GM18499 (cell line): ENCODE results near the gene KIRREL2.
"Not testable (repeated sequence)": the region's sequence is repeated elsewhere in the genome, so short reads cannot be mapped to it uniquely, and the experiment has no call there.

Experiments
- ATAC-seq: cut with Tn5 transposase; IDR thresholded peaks from one replicate; pipeline ENCODE4 v1.9.1; 2021; ENCODE audit warnings: moderate number of reproducible peaks; ENCODE audit not compliant: insufficient read depth, unreplicated experiment

KIRREL2 gene

GRCh38 chr19:35868823-35869326 is 12.2 kb downstream of the KIRREL2 start:
- ATAC-seq, result no peak

DNA sequence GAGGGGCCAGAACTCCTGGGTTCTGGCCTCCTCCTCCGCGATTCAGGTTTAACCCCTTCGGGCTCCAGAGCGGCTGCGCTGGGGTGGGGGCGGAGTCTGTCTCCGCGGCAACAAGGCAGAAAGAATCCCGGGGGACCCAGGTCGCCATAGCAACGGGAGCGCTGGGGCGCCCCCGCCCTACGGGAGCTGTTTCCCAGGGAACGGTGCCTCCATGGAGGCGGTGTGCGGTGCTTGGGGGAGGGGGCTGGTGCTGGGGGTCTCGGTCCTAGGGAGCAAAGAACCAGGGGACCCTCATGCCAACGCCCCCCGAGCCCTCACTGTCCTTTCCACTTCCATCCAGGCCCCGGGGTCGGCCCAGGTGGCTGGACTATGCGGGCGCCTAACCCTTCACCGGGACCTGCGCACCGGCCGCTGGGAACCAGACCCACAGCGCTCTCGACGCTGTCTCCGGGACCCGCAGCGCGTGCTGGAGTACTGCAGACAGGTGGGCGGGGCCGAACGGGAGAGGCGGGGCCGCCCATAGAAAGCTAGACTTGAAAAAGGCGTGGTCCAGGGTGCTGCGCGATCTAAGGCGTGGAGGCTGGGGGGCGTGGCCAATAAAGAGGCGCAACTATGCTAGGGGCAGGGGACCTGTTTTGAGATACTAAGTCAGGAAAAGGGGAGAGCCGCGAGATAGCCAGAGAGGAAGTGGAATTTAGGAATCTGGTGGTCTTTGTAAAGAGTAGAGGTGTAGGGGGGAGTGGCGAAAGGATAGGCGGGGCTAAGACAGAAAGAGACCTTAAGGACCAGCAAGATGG is 12.8 kb downstream of the KIRREL2 start:
- no peak for ATAC-seq

DNA sequence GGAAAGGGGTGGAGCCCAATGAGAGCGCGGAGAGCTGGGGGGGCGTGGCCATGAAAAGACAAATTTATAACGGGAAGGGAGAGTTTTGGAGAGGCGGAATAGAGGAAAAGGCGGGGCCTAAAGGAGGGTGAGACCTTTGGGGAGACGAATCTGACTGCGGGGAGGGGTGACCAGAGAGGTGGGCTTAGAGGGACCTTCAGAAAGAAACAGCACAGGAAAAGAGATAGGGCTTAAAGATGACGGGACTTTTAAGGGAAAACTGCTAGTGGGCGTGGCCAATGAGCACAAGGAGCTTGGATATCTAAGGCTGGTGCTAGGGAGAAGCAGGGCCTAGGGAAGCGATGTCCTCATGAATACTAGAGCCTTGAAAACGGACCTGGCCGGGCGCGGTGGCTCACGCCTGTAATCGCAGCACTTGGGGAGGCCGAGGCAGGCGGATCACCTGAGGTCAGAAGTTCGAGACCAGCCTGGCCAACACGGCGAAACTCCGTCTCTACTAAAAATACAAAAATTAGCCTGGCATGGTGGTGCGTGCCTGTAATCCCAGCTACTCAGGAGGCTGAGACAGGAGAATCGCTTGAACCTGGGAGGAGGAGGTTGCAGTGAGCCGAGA is 13.5 kb downstream of the KIRREL2 start:
- not testable (repeated sequence) for ATAC-seq

- ATAC-seq, result no peak
These were observed 14.1 kb downstream of the KIRREL2 start for GRCh38 chr19:35870798-35871197.

DNA sequence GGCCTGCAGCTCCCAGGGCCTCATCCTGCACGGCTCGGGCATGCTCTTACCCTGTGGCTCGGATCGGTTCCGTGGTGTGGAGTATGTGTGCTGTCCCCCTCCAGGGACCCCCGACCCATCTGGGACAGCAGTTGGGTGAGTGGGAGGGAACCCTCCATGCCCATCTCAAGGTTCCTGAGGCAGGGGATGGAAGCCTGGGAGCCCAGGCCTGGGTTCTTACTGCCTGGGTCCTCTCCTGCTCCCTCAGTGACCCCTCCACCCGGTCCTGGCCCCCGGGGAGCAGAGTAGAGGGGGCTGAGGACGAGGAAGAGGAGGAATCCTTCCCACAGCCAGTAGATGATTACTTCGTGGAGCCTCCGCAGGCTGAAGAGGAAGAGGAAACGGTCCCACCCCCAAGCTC is 14.9 kb downstream of the KIRREL2 start:
- ATAC-seq, result no peak

DNA sequence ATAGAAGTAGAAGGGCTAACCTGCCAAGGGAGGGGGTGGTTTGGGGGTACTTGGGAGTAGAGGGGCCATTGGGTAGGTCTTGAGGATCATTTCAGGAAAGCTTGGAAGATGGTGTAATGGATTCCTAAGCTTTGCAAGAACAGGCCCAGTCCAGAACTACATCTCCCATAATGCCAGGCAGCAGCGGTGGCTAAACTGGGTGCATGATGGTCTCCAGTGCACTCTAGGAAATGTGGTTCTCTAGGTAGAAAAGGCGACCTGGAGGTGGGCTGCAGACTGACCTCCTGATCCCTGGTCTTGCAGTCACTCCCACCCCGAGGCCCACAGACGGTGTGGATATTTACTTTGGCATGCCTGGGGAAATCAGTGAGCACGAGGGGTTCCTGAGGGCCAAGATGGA is 15.5 kb downstream of the KIRREL2 start:
- ATAC-seq, result no peak

DNA sequence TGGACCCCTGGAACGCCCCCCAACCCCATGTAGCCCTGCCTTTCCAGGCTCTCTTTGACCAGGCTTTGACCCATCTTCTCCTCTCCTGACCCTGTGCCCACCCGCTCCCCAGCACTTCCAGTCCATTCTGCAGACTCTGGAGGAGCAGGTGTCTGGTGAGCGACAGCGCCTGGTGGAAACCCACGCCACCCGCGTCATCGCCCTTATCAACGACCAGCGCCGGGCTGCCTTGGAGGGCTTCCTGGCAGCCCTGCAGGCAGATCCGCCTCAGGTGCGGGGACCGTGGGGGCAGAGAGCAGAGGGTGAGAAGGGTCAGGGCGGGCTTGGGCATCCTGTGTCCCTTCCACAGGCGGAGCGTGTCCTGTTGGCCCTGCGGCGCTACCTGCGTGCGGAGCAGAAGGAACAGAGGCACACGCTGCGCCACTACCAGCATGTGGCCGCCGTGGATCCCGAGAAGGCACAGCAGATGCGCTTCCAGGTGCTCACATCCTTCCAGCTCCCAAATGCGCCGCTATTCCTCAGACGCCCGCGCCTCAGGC is 17.8 kb downstream of the KIRREL2 start:
- ATAC-seq, result no peak

DNA sequence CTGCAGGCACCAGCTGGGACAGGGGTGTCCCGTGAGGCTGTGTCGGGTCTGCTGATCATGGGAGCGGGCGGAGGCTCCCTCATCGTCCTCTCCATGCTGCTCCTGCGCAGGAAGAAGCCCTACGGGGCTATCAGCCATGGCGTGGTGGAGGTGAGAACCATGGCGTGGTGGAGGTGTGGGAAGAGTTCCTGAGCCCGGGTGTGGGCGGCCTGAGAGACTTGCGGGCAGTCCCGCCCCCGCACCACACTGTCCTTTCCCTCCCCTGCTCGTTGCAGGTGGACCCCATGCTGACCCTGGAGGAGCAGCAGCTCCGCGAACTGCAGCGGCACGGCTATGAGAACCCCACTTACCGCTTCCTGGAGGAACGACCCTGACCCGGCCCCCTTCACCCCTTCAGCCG is 22.4 kb downstream of the KIRREL2 start:
- ATAC-seq, result no peak

GRCh38 chr19:35879770-35880317 is 23.1 kb downstream of the KIRREL2 start:
- ATAC-seq, result no peak

DNA sequence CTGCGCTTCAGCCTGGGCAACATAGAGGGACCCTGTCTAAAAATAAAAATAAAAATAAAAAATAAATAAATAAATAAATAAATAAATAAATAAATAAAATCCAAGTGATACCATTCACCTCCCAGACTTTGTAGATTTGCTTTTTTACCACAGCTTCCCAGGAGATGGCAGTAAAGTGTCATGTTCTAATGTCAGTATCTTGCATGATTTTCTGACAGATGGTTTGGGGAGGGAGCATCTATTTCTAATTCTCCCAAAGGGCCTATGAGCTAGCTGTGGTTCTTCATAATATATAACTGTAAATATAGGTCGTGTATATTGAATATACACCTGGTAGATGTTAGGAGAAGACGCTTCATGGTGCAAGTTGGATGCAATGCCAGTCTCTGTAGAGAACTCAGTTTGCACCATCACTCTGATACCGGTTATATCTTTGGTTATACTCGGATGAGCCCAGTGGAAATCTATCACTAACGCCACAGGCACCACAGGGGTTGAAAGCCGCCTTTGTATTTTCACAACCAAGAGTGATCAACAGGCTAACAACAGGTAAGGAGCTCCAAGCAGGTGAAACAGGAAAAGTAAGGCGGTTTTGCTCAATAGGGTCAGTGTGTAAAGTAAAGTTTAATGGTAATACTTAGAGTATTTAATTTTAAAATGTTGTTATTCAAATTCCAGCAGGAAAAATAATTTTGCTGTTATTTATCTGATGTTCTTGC is 25.6 kb downstream of the KIRREL2 start:
- ATAC-seq, result no peak

- ATAC-seq, result no peak
These were observed 27.2 kb downstream of the KIRREL2 start for GRCh38 chr19:35883882-35884281.

GRCh38 chr19:35885225-35885738 is 28.6 kb downstream of the KIRREL2 start:
- no peak for ATAC-seq

DNA sequence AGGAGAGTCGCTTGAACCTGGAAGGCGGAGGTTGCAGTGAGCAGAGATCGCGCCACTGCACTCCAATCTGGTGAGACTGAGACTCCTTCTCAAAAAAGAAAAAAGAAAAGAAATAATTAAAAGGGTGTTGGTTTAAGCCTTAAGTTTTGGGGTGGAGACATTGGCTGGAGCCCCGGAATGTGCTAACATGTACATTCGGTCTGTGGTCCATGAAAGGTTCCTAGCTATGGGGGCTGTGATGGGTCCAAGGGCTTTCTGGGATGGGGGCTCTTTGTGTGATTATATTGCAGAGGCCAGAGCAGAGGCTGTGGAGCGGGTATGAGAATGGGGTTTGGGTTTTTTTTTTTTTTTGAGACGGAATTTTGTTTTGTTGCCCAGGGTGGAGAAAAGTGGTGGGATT is 29.2 kb downstream of the KIRREL2 start:
- no peak for ATAC-seq

DNA sequence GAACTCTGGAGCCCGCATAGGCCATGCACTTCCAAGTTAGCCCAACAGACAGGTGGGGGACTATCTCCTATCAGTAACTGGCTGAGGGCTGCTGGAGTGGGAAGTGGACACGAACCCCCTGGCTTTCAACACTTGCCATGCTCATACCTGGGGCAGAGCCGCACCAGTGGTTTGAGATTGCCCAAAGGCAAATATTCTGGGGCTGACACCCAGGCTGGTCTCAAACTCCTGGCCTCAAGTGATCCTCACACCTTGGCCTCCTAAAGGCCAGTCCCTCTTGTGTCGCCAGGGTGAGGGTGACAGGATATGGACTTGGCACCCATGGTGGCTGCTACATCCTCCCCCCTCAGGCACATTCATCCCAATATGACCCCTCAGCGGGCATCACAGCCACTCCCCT is 30.5 kb downstream of the KIRREL2 start:
- ATAC-seq, result no peak

DNA sequence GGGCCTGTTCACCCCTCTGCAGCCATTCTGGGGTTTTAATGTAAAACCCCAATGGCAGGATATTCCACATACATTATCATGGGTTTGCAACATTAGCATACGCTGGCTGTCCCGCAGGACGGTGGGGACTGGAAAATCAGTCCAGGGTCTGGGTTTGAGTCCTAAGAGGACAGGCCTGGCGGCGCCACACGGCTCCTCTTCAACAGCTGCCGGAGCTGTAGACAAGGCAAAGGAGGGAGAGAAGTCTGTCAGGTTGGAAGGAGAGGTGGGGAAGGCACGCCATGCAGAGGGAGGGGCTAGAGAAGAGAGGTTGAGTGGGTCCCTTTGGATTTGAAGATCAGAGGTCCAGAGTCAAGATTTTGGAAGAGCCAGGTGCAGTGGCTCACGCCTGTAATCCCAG is 31.7 kb downstream of the KIRREL2 start:
- ATAC-seq, result no peak

DNA sequence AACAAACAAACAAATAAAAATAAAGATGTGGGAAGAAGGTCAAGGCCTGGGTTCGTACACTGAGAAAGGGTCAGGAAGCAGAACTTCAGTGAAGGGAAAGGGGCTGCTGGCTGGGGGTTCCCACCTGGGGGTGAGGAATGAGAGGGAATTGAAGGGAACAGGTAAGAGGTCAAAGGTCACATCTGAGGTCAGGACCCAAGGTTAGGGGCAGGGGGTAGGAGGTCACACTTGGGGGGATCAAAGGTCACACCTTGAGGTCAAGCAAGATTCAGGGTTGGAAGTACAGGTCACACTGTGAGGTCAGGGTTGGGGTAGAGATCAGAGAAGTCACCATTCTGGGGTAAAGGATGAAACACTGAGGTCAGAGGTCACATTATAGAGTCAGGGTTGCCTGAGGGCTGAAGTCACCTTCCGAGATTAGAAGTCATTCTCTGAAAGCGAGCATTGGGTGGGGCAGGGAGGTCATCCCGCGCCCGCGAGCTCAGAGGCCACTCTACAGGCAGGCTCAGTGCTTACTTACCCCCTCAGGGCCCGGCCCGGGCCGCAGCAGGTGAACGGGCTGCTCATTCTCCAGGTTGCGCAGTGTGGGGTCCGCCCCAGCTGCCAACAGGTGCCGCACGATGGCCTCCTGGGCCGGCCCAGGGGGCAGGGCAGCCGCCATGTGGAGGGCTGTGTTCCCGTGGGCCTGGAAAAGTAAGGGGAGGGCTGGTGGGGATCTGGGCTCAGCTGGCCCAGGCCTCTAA is 32.8 kb downstream of the KIRREL2 start:
- ATAC-seq, result no peak

DNA sequence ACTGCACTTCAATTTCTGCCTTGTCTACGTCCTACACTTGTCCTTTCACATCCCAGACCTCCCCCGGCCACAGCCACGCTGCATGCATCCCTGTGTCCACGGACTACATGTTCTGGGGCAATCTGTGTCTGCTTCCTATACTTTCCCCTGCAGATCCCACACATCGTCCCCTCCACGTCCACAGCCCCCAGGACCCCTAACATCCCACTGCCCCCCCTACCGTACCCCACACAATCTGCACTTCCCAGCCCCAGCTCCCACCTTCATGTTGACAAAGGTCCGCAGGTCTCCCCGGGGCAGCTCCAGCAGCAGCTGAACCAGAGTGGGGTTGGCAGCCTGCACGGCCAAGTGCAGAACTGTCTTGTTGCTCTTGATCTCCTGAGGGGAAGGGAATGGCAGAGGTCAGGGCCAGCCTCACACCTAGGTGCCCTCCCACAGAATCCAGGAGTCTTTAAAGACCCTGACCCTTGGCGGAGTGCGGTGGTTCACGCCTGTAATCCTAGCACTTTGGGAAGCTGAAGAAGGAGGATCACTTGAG is 33.5 kb downstream of the KIRREL2 start:
- no peak for ATAC-seq

DNA sequence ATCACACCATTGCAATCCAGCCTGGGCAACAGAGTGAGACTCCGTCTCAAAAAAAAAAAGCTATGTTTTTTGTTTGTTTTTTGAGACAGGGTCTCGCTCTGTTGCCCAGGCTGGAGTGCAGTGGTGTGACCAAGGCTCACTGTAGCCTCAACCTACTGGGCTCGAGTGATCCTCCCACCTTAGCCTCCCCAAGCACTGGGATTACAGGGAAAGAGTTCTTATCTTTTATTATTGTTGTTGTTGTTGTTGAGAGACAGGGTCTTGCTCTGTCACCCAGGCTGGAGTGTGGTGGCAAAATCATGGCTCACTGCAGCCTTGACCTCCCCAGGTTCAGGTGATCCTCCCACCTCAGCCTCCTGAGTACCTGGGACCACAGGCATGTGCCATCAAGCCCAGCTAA is 35.1 kb downstream of the KIRREL2 start:
- ATAC-seq, result not testable (repeated sequence)

GRCh38 chr19:35894342-35894741 is 37.6 kb downstream of the KIRREL2 start:
- no peak for ATAC-seq
